Measurements from ENCODE around the gene CD2BP2. TPM values are rescaled to one million over a fixed set of nuclear protein-coding genes. Genes with fewer than 3 reads are reported as not detected.
A peak's percentile ranks its signal among the peaks of the same experiment; 100 is the strongest.

CD2BP2 gene
- total and polyA plus RNA-seq, 9 of the 15 experiments (the other 6 are each of a cell fraction or from before 2014, with no cell fraction given), result 3.9 to 51.1 (median 32.8) TPM

DNA sequence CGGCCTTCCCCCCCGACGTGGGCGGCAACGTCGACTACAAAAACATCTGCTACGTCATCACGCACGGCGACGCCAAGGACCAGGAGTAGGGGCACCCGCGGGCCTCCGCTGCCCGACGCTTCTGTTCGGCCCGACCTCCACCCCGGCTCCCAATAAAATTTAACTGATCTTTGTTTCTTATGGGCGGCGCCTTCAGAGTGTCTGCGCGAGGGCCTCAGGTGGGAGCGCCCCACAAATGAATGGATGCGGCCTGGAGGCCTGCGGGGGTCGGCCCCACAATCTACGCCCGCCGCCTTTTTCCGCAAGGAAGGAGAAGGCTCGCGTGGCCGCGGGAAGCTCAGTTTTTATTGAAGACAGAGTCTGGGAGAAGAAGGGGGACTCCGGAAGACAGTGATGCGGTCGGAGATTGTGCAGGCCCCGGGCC, 22.7 kb upstream of the CD2BP2 start (continued):
- no peak for TF ChIP-seq ZNF217 (CRISPR knock-in tag; IDR thresholded peaks at IDR 0.05)
- TF ChIP-seq, protein P1, sequence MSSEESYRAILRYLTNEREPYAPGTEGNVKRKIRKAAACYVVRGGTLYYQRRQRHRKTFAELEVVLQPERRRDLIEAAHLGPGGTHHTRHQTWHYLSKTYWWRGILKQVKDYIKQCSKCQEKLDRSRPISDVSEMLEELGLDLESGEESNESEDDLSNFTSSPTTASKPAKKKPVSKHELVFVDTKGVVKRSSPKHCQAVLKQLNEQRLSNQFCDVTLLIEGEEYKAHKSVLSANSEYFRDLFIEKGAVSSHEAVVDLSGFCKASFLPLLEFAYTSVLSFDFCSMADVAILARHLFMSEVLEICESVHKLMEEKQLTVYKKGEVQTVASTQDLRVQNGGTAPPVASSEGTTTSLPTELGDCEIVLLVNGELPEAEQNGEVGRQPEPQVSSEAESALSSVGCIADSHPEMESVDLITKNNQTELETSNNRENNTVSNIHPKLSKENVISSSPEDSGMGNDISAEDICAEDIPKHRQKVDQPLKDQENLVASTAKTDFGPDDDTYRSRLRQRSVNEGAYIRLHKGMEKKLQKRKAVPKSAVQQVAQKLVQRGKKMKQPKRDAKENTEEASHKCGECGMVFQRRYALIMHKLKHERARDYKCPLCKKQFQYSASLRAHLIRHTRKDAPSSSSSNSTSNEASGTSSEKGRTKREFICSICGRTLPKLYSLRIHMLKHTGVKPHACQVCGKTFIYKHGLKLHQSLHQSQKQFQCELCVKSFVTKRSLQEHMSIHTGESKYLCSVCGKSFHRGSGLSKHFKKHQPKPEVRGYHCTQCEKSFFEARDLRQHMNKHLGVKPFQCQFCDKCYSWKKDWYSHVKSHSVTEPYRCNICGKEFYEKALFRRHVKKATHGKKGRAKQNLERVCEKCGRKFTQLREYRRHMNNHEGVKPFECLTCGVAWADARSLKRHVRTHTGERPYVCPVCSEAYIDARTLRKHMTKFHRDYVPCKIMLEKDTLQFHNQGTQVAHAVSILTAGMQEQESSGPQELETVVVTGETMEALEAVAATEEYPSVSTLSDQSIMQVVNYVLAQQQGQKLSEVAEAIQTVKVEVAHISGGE (CRISPR knock-in tag; IDR thresholded peaks at IDR 0.05), result peak in 1 of 3 experiments; percentile 40; a peak in 2 of 6 replicates
- TF ChIP-seq POLR3A (IDR thresholded peaks at IDR 0.05; ENCODE audit: borderline replicate concordance, extremely low read depth, insufficient read depth, insufficient read length), result no peak
- no peak for TF ChIP-seq ZNF311 (CRISPR knock-in tag; IDR thresholded peaks at IDR 0.05)
- TF ChIP-seq, protein P2, sequence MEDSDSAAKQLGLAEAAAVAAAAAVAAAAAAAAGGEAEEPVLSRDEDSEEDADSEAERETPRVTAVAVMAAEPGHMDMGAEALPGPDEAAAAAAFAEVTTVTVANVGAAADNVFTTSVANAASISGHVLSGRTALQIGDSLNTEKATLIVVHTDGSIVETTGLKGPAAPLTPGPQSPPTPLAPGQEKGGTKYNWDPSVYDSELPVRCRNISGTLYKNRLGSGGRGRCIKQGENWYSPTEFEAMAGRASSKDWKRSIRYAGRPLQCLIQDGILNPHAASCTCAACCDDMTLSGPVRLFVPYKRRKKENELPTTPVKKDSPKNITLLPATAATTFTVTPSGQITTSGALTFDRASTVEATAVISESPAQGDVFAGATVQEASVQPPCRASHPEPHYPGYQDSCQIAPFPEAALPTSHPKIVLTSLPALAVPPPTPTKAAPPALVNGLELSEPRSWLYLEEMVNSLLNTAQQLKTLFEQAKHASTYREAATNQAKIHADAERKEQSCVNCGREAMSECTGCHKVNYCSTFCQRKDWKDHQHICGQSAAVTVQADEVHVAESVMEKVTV (CRISPR knock-in tag; IDR thresholded peaks at IDR 0.05), result no peak
- no peak for TF ChIP-seq HDAC1 (IDR thresholded peaks at IDR 0.05)
- TF ChIP-seq, protein P3, sequence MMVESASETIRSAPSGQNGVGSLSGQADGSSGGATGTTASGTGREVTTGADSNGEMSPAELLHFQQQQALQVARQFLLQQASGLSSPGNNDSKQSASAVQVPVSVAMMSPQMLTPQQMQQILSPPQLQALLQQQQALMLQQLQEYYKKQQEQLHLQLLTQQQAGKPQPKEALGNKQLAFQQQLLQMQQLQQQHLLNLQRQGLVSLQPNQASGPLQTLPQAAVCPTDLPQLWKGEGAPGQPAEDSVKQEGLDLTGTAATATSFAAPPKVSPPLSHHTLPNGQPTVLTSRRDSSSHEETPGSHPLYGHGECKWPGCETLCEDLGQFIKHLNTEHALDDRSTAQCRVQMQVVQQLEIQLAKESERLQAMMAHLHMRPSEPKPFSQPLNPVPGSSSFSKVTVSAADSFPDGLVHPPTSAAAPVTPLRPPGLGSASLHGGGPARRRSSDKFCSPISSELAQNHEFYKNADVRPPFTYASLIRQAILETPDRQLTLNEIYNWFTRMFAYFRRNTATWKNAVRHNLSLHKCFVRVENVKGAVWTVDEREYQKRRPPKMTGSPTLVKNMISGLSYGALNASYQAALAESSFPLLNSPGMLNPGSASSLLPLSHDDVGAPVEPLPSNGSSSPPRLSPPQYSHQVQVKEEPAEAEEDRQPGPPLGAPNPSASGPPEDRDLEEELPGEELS (CRISPR knock-in tag; IDR thresholded peaks at IDR 0.05; ENCODE audit: borderline replicate concordance), result 0 out of 2 replicates have a peak, but pooled peaks have one; percentile 9
- no peak; the same call in 1 of the 2 replicates for TF ChIP-seq KAT7 (CRISPR knock-in tag; IDR thresholded peaks at IDR 0.05; ENCODE audit: borderline replicate concordance)
- TF ChIP-seq RBM39 (optimal IDR thresholded peaks at IDR 0.05; ENCODE audit: low read depth, low read length), result no peak
- TF ChIP-seq, protein P4, sequence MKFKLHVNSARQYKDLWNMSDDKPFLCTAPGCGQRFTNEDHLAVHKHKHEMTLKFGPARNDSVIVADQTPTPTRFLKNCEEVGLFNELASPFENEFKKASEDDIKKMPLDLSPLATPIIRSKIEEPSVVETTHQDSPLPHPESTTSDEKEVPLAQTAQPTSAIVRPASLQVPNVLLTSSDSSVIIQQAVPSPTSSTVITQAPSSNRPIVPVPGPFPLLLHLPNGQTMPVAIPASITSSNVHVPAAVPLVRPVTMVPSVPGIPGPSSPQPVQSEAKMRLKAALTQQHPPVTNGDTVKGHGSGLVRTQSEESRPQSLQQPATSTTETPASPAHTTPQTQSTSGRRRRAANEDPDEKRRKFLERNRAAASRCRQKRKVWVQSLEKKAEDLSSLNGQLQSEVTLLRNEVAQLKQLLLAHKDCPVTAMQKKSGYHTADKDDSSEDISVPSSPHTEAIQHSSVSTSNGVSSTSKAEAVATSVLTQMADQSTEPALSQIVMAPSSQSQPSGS (CRISPR knock-in tag; IDR thresholded peaks at IDR 0.05), result no peak
- TF ChIP-seq, protein P5, sequence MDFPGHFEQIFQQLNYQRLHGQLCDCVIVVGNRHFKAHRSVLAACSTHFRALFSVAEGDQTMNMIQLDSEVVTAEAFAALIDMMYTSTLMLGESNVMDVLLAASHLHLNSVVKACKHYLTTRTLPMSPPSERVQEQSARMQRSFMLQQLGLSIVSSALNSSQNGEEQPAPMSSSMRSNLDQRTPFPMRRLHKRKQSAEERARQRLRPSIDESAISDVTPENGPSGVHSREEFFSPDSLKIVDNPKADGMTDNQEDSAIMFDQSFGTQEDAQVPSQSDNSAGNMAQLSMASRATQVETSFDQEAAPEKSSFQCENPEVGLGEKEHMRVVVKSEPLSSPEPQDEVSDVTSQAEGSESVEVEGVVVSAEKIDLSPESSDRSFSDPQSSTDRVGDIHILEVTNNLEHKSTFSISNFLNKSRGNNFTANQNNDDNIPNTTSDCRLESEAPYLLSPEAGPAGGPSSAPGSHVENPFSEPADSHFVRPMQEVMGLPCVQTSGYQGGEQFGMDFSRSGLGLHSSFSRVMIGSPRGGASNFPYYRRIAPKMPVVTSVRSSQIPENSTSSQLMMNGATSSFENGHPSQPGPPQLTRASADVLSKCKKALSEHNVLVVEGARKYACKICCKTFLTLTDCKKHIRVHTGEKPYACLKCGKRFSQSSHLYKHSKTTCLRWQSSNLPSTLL (IDR thresholded peaks at IDR 0.05), result no peak
- TF ChIP-seq CBX8 (IDR thresholded peaks at IDR 0.05; ENCODE audit: borderline replicate concordance, extremely low read depth, low read depth, low read length, poor library complexity, severe bottlenecking), result no peak
